Measurements from ENCODE around the gene TRIO.

DNA sequence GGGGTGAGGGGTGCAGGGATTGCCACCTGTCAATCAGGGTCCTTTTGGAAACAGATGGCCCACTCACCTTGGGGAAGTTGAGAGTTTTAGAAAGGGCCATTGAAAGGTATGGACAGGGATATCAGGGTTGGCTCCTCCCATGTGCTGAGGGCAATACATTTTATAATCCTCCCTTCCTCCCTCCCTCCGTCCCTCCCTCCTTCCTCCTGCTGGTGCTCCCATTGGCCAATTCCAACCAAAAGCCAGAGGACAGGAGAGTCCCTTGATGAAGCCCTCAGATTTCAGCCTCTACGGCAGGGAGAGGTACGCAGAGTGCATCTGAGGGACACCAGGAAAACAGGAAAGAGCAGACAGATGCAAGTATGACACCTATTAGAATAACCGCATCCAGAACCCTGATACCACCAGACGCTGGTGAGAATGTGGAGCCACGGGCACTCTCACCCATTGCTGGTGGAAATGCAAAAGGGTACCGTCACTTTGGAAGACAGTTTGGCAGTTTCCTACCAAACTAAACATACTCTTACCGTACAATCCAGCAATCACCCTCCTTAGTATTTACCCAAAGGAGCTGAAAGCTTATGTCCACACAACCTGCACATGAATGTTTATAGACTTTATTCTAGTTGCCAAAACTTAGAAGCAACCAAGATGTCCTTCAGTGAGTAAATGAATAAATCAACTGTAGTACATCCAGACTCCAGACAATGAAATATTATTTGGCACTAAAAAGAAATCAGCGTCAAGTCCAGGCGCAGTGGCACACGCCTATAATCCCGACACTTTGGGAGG, 380.3 kb downstream of the TRIO start:
- TF ChIP-seq, protein P1, sequence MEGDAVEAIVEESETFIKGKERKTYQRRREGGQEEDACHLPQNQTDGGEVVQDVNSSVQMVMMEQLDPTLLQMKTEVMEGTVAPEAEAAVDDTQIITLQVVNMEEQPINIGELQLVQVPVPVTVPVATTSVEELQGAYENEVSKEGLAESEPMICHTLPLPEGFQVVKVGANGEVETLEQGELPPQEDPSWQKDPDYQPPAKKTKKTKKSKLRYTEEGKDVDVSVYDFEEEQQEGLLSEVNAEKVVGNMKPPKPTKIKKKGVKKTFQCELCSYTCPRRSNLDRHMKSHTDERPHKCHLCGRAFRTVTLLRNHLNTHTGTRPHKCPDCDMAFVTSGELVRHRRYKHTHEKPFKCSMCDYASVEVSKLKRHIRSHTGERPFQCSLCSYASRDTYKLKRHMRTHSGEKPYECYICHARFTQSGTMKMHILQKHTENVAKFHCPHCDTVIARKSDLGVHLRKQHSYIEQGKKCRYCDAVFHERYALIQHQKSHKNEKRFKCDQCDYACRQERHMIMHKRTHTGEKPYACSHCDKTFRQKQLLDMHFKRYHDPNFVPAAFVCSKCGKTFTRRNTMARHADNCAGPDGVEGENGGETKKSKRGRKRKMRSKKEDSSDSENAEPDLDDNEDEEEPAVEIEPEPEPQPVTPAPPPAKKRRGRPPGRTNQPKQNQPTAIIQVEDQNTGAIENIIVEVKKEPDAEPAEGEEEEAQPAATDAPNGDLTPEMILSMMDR (IDR thresholded peaks at IDR 0.05; ENCODE audit: extremely low read depth in 1 of 2, insufficient read depth in 1 of 2, low read depth in 1 of 2, low read length in 2 of 2), result no peak
- TF ChIP-seq POLR2A (IDR thresholded peaks at IDR 0.05; ENCODE audit: low read depth, low read length), result no peak
- TF ChIP-seq POLR2AphosphoS5 (IDR thresholded peaks at IDR 0.05; ENCODE audit: insufficient read depth, low read depth, low read length), result no peak
- no peak for TF ChIP-seq GATA2 (IDR thresholded peaks at IDR 0.05; ENCODE audit: insufficient read depth, insufficient read length, low read depth, low read length)
